SK-N-SH (cell line): ENCODE measurements around the gene SLC20A1. TPM values are rescaled to one million over a fixed set of nuclear protein-coding genes. Genes with fewer than 3 reads are reported as not detected.

Source experiments
- CTCF ChIA-PET: fragments of 300-600, 350-600 bp; formaldehyde crosslinking; extraction: SDS; loops from one replicate; lab custom pipeline; 2021; lab: Yijun Ruan, JAX
- POLR2A ChIA-PET: fragments of 350-600 bp; sonication (Branson Sonifier 250); formaldehyde crosslinking; extraction: SDS; loops from one replicate; lab custom pipeline; 2020; ENCODE audit warnings: antibody characterized with exemption, inconsistent platforms; lab: Yijun Ruan, JAX
- DNase-seq: peaks from one replicate; pipeline ENCODE4 v3.0.0; 2012
- H2AFZ ChIP-seq: fragments of 200-600 bp; sonication (generic); 2 replicates; pipeline ENCODE4 v1.8.1; 2016; ENCODE audit warnings: antibody characterized with exemption, mild to moderate bottlenecking, low read depth
- H3F3A ChIP-seq: fragments of 200-600 bp; sonication (generic); replicated peaks from 2 replicates; pipeline ENCODE3; 2016; ENCODE audit warnings: antibody characterized with exemption, mild to moderate bottlenecking; ENCODE audit not compliant: insufficient read depth
- H3K27ac ChIP-seq, 2 experiments: fragments of 200-500 bp in 1 of 2; fragments of 200-600 bp in 1 of 2; sonication (Bioruptor generic) in 1 of 2; sonication (generic), shearing (Covaris generic) in 1 of 2; 2 replicates each; pipeline versions ENCODE4 v1.5.1 to v1.6.1; 2014 to 2016; ENCODE audit warnings: low read depth in 2 of 2, inconsistent platforms in 1 of 2, low read length in 1 of 2, mild to moderate bottlenecking in 1 of 2, mixed read lengths in 1 of 2
- H3K27me3 ChIP-seq: fragments of 200-600 bp; sonication (generic), shearing (Covaris generic); 2 replicates; pipeline ENCODE4 v1.6.1; 2016; ENCODE audit warnings: mixed run types; ENCODE audit not compliant: insufficient read depth
- H3K36me3 ChIP-seq, 2 experiments: fragments of 200-500 bp in 1 of 2; fragments of 200-600 bp in 1 of 2; sonication (Bioruptor generic) in 1 of 2; sonication (generic) in 1 of 2; replicated peaks in 1 of 2; 2 replicates each; pipeline versions ENCODE3 to v1.5.1; 2014 to 2016; ENCODE audit warnings: low read length in 1 of 2, mild to moderate bottlenecking in 1 of 2; ENCODE audit not compliant: insufficient read depth in 2 of 2, control insufficient read depth in 1 of 2
- H3K4me1 ChIP-seq, 2 experiments: fragments of 200-500 bp in 1 of 2; fragments of 200-600 bp in 1 of 2; sonication (Bioruptor generic) in 1 of 2; sonication (generic), shearing (Covaris generic) in 1 of 2; 2 replicates each; pipeline versions ENCODE4 v1.5.1 to v1.6.1; 2014 to 2016; ENCODE audit warnings: low read depth in 1 of 2, low read length in 1 of 2, mixed run types in 1 of 2; ENCODE audit not compliant: insufficient read depth in 2 of 2, control insufficient read depth in 1 of 2
- H3K4me2 ChIP-seq: fragments of 200-600 bp; sonication (generic), shearing (Covaris generic); 2 replicates; pipeline ENCODE4 v1.6.1; 2017; ENCODE audit warnings: mixed run types
- H3K4me3 ChIP-seq, 2 experiments: fragments of 200-500 bp in 1 of 2; fragments of 200-600 bp in 1 of 2; sonication (Bioruptor generic) in 1 of 2; sonication (generic), shearing (Covaris generic) in 1 of 2; 2 replicates each; pipeline versions ENCODE4 v1.5.1 to v1.8.1; 2014 to 2016; ENCODE audit warnings: low read depth in 2 of 2, inconsistent platforms in 1 of 2, low read length in 1 of 2, mild to moderate bottlenecking in 1 of 2, mixed read lengths in 1 of 2, moderate library complexity in 1 of 2
- H3K79me2 ChIP-seq: fragments of 200-600 bp; sonication (generic); 2 replicates; pipeline ENCODE4 v1.8.1; 2017; ENCODE audit warnings: mild to moderate bottlenecking; ENCODE audit not compliant: insufficient read depth
- H3K9ac ChIP-seq: fragments of 200-600 bp; sonication (generic); 2 replicates; pipeline ENCODE4 v1.6.1; 2017; ENCODE audit warnings: mixed run types
- H3K9me2 ChIP-seq: fragments of 200-600 bp; sonication (generic); 2 replicates; pipeline ENCODE4 v1.6.1; 2017; ENCODE audit warnings: mixed run types
- H3K9me3 ChIP-seq: fragments of 200-600 bp; sonication (generic); 2 replicates; pipeline ENCODE4 v1.6.1; 2017; ENCODE audit warnings: mixed run types, mild to moderate bottlenecking, moderate library complexity
- H4K20me1 ChIP-seq: fragments of 200-600 bp; sonication (generic); 2 replicates; pipeline ENCODE4 v1.6.1; 2017; ENCODE audit warnings: mild to moderate bottlenecking, mixed run types; ENCODE audit not compliant: insufficient read depth
- ELF1 ChIP-seq: IDR thresholded peaks from 2 replicates; pipeline ENCODE4 v1.4.0; 2012
- EP300 ChIP-seq, 2 experiments: IDR thresholded peaks; 2 replicates each; pipeline versions ENCODE4 v1.4.0 to v1.6.1; 2012; ENCODE audit warnings: borderline replicate concordance in 1 of 2, low read depth in 1 of 2, low read length in 1 of 2
- FOXJ3 ChIP-seq: sonication (generic); formaldehyde crosslinking; IDR thresholded peaks from 2 replicates; pipeline ENCODE4 v1.5.1; 2020; ENCODE audit warnings: mild to moderate bottlenecking, missing genetic modification reagents
- FOXM1 ChIP-seq: IDR thresholded peaks from 2 replicates; pipeline ENCODE4 v1.4.0; 2012; ENCODE audit warnings: low read depth, mild to moderate bottlenecking
- GABPA ChIP-seq: IDR thresholded peaks from 2 replicates; pipeline ENCODE4 v1.4.0; 2012; ENCODE audit warnings: low read depth, mild to moderate bottlenecking
- GATA2 ChIP-seq: sonication (generic); formaldehyde crosslinking; IDR thresholded peaks from 2 replicates; pipeline ENCODE4 v1.5.0; 2020; ENCODE audit warnings: mild to moderate bottlenecking, missing genetic modification reagents
- JUND ChIP-seq: IDR thresholded peaks from 2 replicates; pipeline ENCODE4 v1.4.0; 2012
- MXI1 ChIP-seq: IDR thresholded peaks from 2 replicates; pipeline ENCODE4 v1.6.1; 2012; ENCODE audit warnings: mild to moderate bottlenecking, low read depth, low read length, improper control_type of control experiment
- NFIC ChIP-seq: IDR thresholded peaks from 2 replicates; pipeline ENCODE4 v1.4.0; 2012; ENCODE audit warnings: borderline replicate concordance
- POLR2AphosphoS5 ChIP-seq: IDR thresholded peaks from 2 replicates; pipeline ENCODE4 v1.6.1; 2012; ENCODE audit warnings: low read depth, low read length
- RXRA ChIP-seq: IDR thresholded peaks from 2 replicates; pipeline ENCODE4 v1.4.0; 2012; ENCODE audit warnings: low read depth, mild to moderate bottlenecking, borderline replicate concordance
- TAF1 ChIP-seq: IDR thresholded peaks from 2 replicates; pipeline ENCODE4 v1.6.1; 2012; ENCODE audit warnings: low read depth, mild to moderate bottlenecking, low read length, moderate library complexity, borderline replicate concordance
- TCF12 ChIP-seq: IDR thresholded peaks from 2 replicates; pipeline ENCODE4 v1.4.0; 2012
- YY1 ChIP-seq: IDR thresholded peaks from 2 replicates; pipeline ENCODE4 v1.4.0; 2012; ENCODE audit warnings: low read depth, mild to moderate bottlenecking
- WGBS: methylation state at CpG from one replicate; pipeline ENCODE4 v1.1.6; 2017; ENCODE audit warnings: low lambda C conversion rate; 5-methylcytosine and 5-hydroxymethylcytosine counted together
- polyA plus RNA-seq, 3 experiments: library from polyadenylated mRNA; depleted of rRNA; stranded (reverse); fragments of >200 nt; gene quantifications; 2 replicates each; pipeline ENCODE4 v1.2.3, GENCODE V29; 2012
- TF ChIP-seq, protein P1 (sequence below): IDR thresholded peaks from 2 replicates; pipeline ENCODE4; 2012
- TF ChIP-seq, protein P2 (sequence below): IDR thresholded peaks from 2 replicates; pipeline ENCODE4 v1.4.0; 2012; ENCODE audit warnings: low read depth
- TF ChIP-seq, protein P3 (sequence below): fragments of 200-600 bp; sonication (generic); IDR thresholded peaks from 2 replicates; pipeline ENCODE4 v1.6.1; 2017; ENCODE audit warnings: antibody characterized with exemption, mild to moderate bottlenecking, moderate library complexity
- TF ChIP-seq, protein P4 (sequence below): IDR thresholded peaks from 2 replicates; pipeline ENCODE4 v1.4.0; 2012; ENCODE audit warnings: low read depth, borderline replicate concordance
- TF ChIP-seq, protein P5 (sequence below): IDR thresholded peaks from 2 replicates; pipeline ENCODE4 v1.6.1; 2012; ENCODE audit warnings: mild to moderate bottlenecking, low read depth, low read length, moderate library complexity

The SLC20A1 gene
- polyA plus RNA-seq, 1 of the 3 experiments (the other 2 are of a cell fraction): 56.3 TPM

DNA sequence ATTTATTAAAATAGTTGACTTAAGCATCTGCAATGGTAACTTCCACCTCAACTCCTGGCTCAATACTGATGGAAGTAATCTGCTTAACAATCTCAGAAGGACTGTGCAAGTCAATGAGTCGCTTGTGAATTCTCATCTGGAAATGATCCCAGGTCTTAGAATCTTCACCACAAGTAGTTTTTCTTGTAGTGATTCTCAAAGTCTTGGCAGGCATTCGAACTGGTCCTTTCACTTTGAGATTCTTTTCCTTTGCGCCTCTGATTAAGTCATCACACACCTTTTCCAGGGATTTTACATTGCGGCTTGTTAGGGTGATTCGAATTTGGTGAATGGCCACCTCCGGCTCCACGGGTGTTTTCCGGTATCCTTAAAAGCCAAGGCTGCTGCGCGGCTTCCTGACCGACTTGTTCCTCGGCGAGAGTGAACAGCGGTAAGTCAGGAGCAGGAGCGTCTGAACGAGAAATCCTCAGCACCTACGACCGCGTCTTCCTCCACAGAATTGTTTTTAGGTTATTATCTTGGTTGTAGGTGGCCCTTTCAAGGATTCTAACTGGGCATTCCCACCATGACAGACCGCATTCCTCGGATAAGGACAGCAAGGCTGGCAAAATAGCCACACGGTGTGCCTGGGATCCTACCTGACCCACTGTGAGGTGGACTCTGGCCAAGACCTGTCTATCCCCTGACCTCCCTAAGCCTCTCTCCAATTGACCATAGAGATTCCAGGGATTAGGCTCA lies 23.8 kb upstream of the SLC20A1 start:
- peaks cover 31% of the 10 kb centered on the region for H3F3A ChIP-seq
- no peak overlapping the region for H2AFZ ChIP-seq
- no peaks in the 10 kb centered on the region for H3K9me3 ChIP-seq
- H3K27ac ChIP-seq: peak overlapping the region in 1 of 2 experiments; percentile 67; a peak in 2 of 4 replicates
- H3K4me3 ChIP-seq: no peak overlapping the region
- DNase-seq: no peak
- CTCF ChIA-PET: interaction anchor here (1.4 to 15.2 kb wide), 2 partner anchors 22 to 104 kb away, joined by 4 to 179 read pairs; no protein-coding TSS in a partner anchor
- no peak overlapping the region for H3K9ac ChIP-seq
- H3K9me2 ChIP-seq: no peaks in the 10 kb centered on the region
- H3K36me3 ChIP-seq: no peaks in the 10 kb centered on the region
- H3K27me3 ChIP-seq: no peaks in the 10 kb centered on the region
- WGBS: 71% methylated on average over 22 of the region's 22 CpGs
- no peak for TF ChIP-seq FOXJ3 (CRISPR knock-in tag)
- TF ChIP-seq EP300 (IDR thresholded peaks at IDR 0.05; ENCODE audit: borderline replicate concordance in 1 of 2, low read depth in 1 of 2, low read length in 1 of 2): no peak
- no peak for TF ChIP-seq TAF1
- peak; percentile 76 for TF ChIP-seq NFIC
- TF ChIP-seq, protein P1, sequence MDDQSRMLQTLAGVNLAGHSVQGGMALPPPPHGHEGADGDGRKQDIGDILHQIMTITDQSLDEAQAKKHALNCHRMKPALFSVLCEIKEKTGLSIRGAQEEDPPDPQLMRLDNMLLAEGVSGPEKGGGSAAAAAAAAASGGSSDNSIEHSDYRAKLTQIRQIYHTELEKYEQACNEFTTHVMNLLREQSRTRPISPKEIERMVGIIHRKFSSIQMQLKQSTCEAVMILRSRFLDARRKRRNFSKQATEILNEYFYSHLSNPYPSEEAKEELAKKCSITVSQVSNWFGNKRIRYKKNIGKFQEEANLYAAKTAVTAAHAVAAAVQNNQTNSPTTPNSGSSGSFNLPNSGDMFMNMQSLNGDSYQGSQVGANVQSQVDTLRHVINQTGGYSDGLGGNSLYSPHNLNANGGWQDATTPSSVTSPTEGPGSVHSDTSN: peak; percentile 51
- peak; percentile 65 for TF ChIP-seq TCF12
- no peak for TF ChIP-seq GATA2 (CRISPR knock-in tag)
- no peak for TF ChIP-seq RXRA
- 0 out of 2 replicates have a peak, but pooled peaks have one; percentile 18 for TF ChIP-seq JUND
- no peaks in the 10 kb centered on the region for H4K20me1 ChIP-seq
- H3K79me2 ChIP-seq: no peaks in the 10 kb centered on the region
- peak overlapping the region; percentile 39; the same call in 1 of the 2 replicates for H3K4me2 ChIP-seq
- POLR2A ChIA-PET: no interaction called here
- H3K4me1 ChIP-seq: peaks cover 10 to 23% of the 10 kb centered on the region in 2 experiments; a peak in 3 of 4 replicates

DNA sequence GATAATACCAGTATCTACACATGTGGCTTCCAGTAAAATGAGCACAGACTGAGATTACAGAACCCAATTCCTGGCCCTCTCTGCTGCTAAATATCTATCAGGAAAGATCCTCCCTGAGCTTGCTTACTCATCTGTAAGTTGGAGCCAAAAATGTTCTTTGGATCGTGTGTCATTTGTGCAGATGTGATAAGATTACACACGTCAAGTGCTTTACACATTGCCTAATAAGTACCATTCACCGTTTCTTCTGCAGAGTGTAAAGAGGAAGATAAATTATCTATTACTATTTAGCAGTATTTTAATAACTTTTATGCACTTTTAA lies 23.2 kb upstream of the SLC20A1 start:
- Histone ChIP-seq H3K27me3 (no peaks in the 10 kb centered on the region), H3K27ac (peak overlapping the region in 1 of 2 experiments; percentile 67; a peak in 2 of 4 replicates), H3K9ac (no peak overlapping the region), H3K4me3 (no peak overlapping the region), H3K9me2 (no peaks in the 10 kb centered on the region), H3K79me2 (no peaks in the 10 kb centered on the region), H3F3A (peaks cover 35% of the 10 kb centered on the region), H4K20me1 (no peaks in the 10 kb centered on the region), H3K9me3 (no peaks in the 10 kb centered on the region), H3K4me2 (peak overlapping the region; percentile 39; the same call in 1 of the 2 replicates), H2AFZ (no peak overlapping the region), H3K4me1 (peaks cover 12 to 26% of the 10 kb centered on the region in 2 experiments; a peak in 3 of 4 replicates), H3K36me3 (no peaks in the 10 kb centered on the region)
- POLR2A ChIA-PET: no interaction called here
- CTCF ChIA-PET: interaction anchor here (1.4 to 15.2 kb wide), 2 partner anchors 22 to 104 kb away, joined by 4 to 179 read pairs; no protein-coding TSS in a partner anchor
- WGBS: 7% methylated on average over 3 of the region's 3 CpGs
- no peak for DNase-seq
- TF ChIP-seq YY1: no peak
- TF ChIP-seq, protein P2, sequence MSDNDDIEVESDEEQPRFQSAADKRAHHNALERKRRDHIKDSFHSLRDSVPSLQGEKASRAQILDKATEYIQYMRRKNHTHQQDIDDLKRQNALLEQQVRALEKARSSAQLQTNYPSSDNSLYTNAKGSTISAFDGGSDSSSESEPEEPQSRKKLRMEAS: 0 out of 2 replicates have a peak, but pooled peaks have one; percentile 46
- no peak for TF ChIP-seq FOXM1
- no peak for TF ChIP-seq MXI1
- TF ChIP-seq, protein P3, sequence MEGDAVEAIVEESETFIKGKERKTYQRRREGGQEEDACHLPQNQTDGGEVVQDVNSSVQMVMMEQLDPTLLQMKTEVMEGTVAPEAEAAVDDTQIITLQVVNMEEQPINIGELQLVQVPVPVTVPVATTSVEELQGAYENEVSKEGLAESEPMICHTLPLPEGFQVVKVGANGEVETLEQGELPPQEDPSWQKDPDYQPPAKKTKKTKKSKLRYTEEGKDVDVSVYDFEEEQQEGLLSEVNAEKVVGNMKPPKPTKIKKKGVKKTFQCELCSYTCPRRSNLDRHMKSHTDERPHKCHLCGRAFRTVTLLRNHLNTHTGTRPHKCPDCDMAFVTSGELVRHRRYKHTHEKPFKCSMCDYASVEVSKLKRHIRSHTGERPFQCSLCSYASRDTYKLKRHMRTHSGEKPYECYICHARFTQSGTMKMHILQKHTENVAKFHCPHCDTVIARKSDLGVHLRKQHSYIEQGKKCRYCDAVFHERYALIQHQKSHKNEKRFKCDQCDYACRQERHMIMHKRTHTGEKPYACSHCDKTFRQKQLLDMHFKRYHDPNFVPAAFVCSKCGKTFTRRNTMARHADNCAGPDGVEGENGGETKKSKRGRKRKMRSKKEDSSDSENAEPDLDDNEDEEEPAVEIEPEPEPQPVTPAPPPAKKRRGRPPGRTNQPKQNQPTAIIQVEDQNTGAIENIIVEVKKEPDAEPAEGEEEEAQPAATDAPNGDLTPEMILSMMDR: no peak
- no peak for TF ChIP-seq ELF1
- TF ChIP-seq RXRA: no peak
- TF ChIP-seq POLR2AphosphoS5: peak; percentile 64; the same call in 1 of the 2 replicates
- TF ChIP-seq, protein P4, sequence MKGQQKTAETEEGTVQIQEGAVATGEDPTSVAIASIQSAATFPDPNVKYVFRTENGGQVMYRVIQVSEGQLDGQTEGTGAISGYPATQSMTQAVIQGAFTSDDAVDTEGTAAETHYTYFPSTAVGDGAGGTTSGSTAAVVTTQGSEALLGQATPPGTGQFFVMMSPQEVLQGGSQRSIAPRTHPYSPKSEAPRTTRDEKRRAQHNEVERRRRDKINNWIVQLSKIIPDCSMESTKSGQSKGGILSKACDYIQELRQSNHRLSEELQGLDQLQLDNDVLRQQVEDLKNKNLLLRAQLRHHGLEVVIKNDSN: no peak
- TF ChIP-seq, protein P5, sequence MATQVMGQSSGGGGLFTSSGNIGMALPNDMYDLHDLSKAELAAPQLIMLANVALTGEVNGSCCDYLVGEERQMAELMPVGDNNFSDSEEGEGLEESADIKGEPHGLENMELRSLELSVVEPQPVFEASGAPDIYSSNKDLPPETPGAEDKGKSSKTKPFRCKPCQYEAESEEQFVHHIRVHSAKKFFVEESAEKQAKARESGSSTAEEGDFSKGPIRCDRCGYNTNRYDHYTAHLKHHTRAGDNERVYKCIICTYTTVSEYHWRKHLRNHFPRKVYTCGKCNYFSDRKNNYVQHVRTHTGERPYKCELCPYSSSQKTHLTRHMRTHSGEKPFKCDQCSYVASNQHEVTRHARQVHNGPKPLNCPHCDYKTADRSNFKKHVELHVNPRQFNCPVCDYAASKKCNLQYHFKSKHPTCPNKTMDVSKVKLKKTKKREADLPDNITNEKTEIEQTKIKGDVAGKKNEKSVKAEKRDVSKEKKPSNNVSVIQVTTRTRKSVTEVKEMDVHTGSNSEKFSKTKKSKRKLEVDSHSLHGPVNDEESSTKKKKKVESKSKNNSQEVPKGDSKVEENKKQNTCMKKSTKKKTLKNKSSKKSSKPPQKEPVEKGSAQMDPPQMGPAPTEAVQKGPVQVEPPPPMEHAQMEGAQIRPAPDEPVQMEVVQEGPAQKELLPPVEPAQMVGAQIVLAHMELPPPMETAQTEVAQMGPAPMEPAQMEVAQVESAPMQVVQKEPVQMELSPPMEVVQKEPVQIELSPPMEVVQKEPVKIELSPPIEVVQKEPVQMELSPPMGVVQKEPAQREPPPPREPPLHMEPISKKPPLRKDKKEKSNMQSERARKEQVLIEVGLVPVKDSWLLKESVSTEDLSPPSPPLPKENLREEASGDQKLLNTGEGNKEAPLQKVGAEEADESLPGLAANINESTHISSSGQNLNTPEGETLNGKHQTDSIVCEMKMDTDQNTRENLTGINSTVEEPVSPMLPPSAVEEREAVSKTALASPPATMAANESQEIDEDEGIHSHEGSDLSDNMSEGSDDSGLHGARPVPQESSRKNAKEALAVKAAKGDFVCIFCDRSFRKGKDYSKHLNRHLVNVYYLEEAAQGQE: 0 out of 2 replicates have a peak, but pooled peaks have one; percentile 20
- TF ChIP-seq NFIC: peak; percentile 94
- TF ChIP-seq GABPA: no peak
